GM23248 (cell line): ENCODE measurements around the gene ELMO1.

ENCODE experiments used
- EZH2 ChIP-seq: fragments of 200-600 bp; sonication (generic); IDR thresholded peaks from 2 replicates; pipeline ENCODE4 v1.6.1; 2018; ENCODE audit warnings: antibody characterized with exemption, mild to moderate bottlenecking; ENCODE audit not compliant: insufficient read depth, poor library complexity, severe bottlenecking
- EZH2phosphoT487 ChIP-seq: fragments of 200-600 bp; sonication (generic); IDR thresholded peaks from 2 replicates; pipeline ENCODE4 v1.6.1; 2018; ENCODE audit warnings: antibody characterized with exemption, moderate library complexity, mild to moderate bottlenecking, low read depth; ENCODE audit not compliant: insufficient read depth

DNA sequence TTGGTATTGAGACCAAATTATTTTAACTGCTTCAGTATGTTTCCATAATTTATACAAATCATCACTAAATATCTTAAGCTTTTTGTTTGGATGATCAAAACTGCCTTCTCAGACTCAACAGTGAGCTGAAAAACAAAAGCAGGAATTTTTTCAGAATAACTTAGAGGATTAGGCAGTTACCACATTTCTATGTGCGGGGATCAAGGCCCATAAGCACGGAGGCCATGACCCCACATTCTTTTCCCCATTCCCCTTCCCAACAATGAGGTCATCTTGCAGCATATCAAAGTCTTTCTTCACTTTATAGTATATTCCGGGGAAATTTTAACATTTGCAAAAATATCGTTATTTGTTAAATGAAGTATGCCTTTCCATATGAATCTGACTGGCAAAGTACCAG lies 125.8 kb downstream of the ELMO1 start:
- TF ChIP-seq EZH2phosphoT487 (no peak), EZH2 (no peak)
